H9 (cell line): ENCODE data around the gene KLHL3. TPM values are rescaled to one million over a fixed set of nuclear protein-coding genes. Genes with fewer than 3 reads are reported as not detected.

Experiments
- DNase-seq: peaks from one replicate; pipeline ENCODE4 v3.0.0-alpha.2; 2017
- H2AFZ ChIP-seq: one replicate; pipeline ENCODE4 v1.6.1; 2013; ENCODE audit warnings: mild to moderate bottlenecking, low read length, control low read depth, moderate library complexity
- H2AK5ac ChIP-seq: 2 replicates; pipeline ENCODE4 v1.6.1; 2013; ENCODE audit warnings: low read length, control low read depth, mixed read lengths; ENCODE audit not compliant: insufficient read length
- H2BK120ac ChIP-seq: one replicate; pipeline ENCODE4 v1.6.1; 2013; ENCODE audit warnings: low read depth, mild to moderate bottlenecking, low read length, control low read depth, inconsistent platforms; ENCODE audit not compliant: poor library complexity, severe bottlenecking
- H2BK12ac ChIP-seq: 2 replicates; pipeline ENCODE4 v1.6.1; 2013; ENCODE audit warnings: low read length, control low read depth, mixed read lengths, low read depth; ENCODE audit not compliant: insufficient read length
- H2BK15ac ChIP-seq: 2 replicates; pipeline ENCODE4 v1.6.1; 2013; ENCODE audit warnings: low read depth, low read length, control low read depth
- H2BK20ac ChIP-seq: one replicate; pipeline ENCODE4 v1.6.1; 2013; ENCODE audit warnings: low read depth, mild to moderate bottlenecking, low read length, control low read depth, inconsistent platforms; ENCODE audit not compliant: poor library complexity, severe bottlenecking
- H2BK5ac ChIP-seq: 2 replicates; pipeline ENCODE4 v1.6.1; 2013; ENCODE audit warnings: low read length, control low read depth, mixed read lengths; ENCODE audit not compliant: insufficient read length
- H3K14ac ChIP-seq: 2 replicates; pipeline ENCODE4 v1.6.1; 2013; ENCODE audit warnings: low read length, control low read depth; ENCODE audit not compliant: insufficient read depth
- H3K18ac ChIP-seq: 2 replicates; pipeline ENCODE4 v1.6.1; 2013; ENCODE audit warnings: low read depth, mild to moderate bottlenecking, mixed read lengths, low read length, control low read depth; ENCODE audit not compliant: insufficient read length
- H3K23ac ChIP-seq: 2 replicates; pipeline ENCODE4 v1.6.1; 2013; ENCODE audit warnings: low read length, control low read depth, mixed read lengths, low read depth; ENCODE audit not compliant: insufficient read length
- H3K23me2 ChIP-seq: 2 replicates; pipeline ENCODE4 v1.6.1; 2013; ENCODE audit warnings: low read depth, mild to moderate bottlenecking, mixed read lengths, low read length, control low read depth; ENCODE audit not compliant: insufficient read length, poor library complexity, severe bottlenecking
- H3K27ac ChIP-seq: 2 replicates; pipeline ENCODE4 v1.5.1; 2013; ENCODE audit warnings: low read length, control low read depth, mixed read lengths, low read depth; ENCODE audit not compliant: insufficient read length
- H3K27me3 ChIP-seq: 2 replicates; pipeline ENCODE4 v1.6.1; 2013; ENCODE audit warnings: low read length, control low read depth, inconsistent platforms; ENCODE audit not compliant: insufficient read depth
- H3K4ac ChIP-seq: 2 replicates; pipeline ENCODE4 v1.6.1; 2013; ENCODE audit warnings: low read depth, mild to moderate bottlenecking, control low read depth, inconsistent platforms, low read length, moderate library complexity
- H3K4me1 ChIP-seq: 2 replicates; pipeline ENCODE4 v1.6.1; 2013; ENCODE audit warnings: low read length, control low read depth, inconsistent platforms; ENCODE audit not compliant: insufficient read depth
- H3K4me2 ChIP-seq: 2 replicates; pipeline ENCODE4 v1.6.1; 2013; ENCODE audit warnings: low read length, control low read depth, mixed read lengths; ENCODE audit not compliant: insufficient read length, insufficient read depth
- H3K56ac ChIP-seq: 2 replicates; pipeline ENCODE4 v1.6.1; 2013; ENCODE audit warnings: low read depth, mild to moderate bottlenecking, mixed read lengths, low read length, control low read depth; ENCODE audit not compliant: insufficient read length
- H3K79me1 ChIP-seq: 2 replicates; pipeline ENCODE4 v1.6.1; 2013; ENCODE audit warnings: low read depth, mild to moderate bottlenecking, moderate library complexity, low read length, control low read depth, inconsistent platforms; ENCODE audit not compliant: insufficient read depth, poor library complexity, severe bottlenecking
- H3K79me2 ChIP-seq: 2 replicates; pipeline ENCODE4 v1.6.1; 2013; ENCODE audit warnings: low read length, control low read depth, inconsistent platforms; ENCODE audit not compliant: insufficient read depth
- H3K9ac ChIP-seq: 2 replicates; pipeline ENCODE4 v1.6.1; 2013; ENCODE audit warnings: low read length, control low read depth, mixed read lengths; ENCODE audit not compliant: insufficient read length; ENCODE audit errors: extremely low read depth
- H3K9me3 ChIP-seq: one replicate; pipeline ENCODE4 v1.6.1; 2013; ENCODE audit warnings: low read depth, low read length, inconsistent platforms; ENCODE audit not compliant: control insufficient read depth
- H3T11ph ChIP-seq: one replicate; pipeline ENCODE4 v1.6.1; 2013; ENCODE audit warnings: mild to moderate bottlenecking, low read length, control low read depth, inconsistent platforms
- H4K20me1 ChIP-seq: one replicate; pipeline ENCODE4 v1.6.1; 2013; ENCODE audit not compliant: control insufficient read depth, insufficient read length, insufficient read depth
- H4K5ac ChIP-seq: 2 replicates; pipeline ENCODE4 v1.6.1; 2013; ENCODE audit warnings: low read depth, mild to moderate bottlenecking, mixed read lengths, low read length, control low read depth; ENCODE audit not compliant: insufficient read length
- H4K8ac ChIP-seq: replicated peaks from 2 replicates; pipeline ENCODE4 v1.6.1; 2013; ENCODE audit warnings: low read length, control low read depth, mixed read lengths, low read depth; ENCODE audit not compliant: insufficient read length
- H4K91ac ChIP-seq: 2 replicates; pipeline ENCODE4 v1.6.1; 2013; ENCODE audit warnings: low read depth, mild to moderate bottlenecking, moderate library complexity, mixed read lengths, low read length, control low read depth; ENCODE audit not compliant: insufficient read length
- H3K27ac Mint-ChIP-seq, 3 experiments: 2 replicates in 2 of 3; 3 replicates in 1 of 3; pipeline ENCODE4 v1.8.0; 2020 to 2021; ENCODE audit warnings: mixed read lengths in 3 of 3, mild to moderate bottlenecking in 1 of 3, moderate library complexity in 1 of 3
- H3K27me3 Mint-ChIP-seq: 2 replicates; pipeline ENCODE4 v1.8.0; 2021; ENCODE audit warnings: low read depth, mild to moderate bottlenecking, moderate library complexity, mixed read lengths
- H3K36me3 Mint-ChIP-seq, 3 experiments: 2 replicates in 2 of 3; 3 replicates in 1 of 3; pipeline ENCODE4 v1.8.0; 2020 to 2021; ENCODE audit warnings: low read depth in 3 of 3, mixed read lengths in 3 of 3; ENCODE audit not compliant: insufficient read depth in 1 of 3
- H3K4me1 Mint-ChIP-seq, 2 experiments: 2 replicates each; pipeline ENCODE4 v1.8.0; 2020; ENCODE audit warnings: mixed read lengths in 2 of 2
- H3K4me3 Mint-ChIP-seq, 2 experiments: 2 replicates in 1 of 2; 3 replicates in 1 of 2; pipeline ENCODE4 v1.8.0; 2020 to 2021; ENCODE audit warnings: mild to moderate bottlenecking in 2 of 2, mixed read lengths in 2 of 2, moderate library complexity in 1 of 2
- H3K9me3 Mint-ChIP-seq, 2 experiments: 2 replicates in 1 of 2; 3 replicates in 1 of 2; pipeline ENCODE4 v1.8.0; 2020; ENCODE audit warnings: mild to moderate bottlenecking in 2 of 2, mixed read lengths in 2 of 2, moderate library complexity in 1 of 2
- CTCF ChIP-seq: fragments of 200-600 bp; sonication (generic); conservative IDR thresholded peaks from 3 replicates; pipeline ENCODE4 v1.8.0; 2021; ENCODE audit warnings: antibody characterized with exemption, mild to moderate bottlenecking
- total RNA-seq: library from RNA; stranded (reverse); gene quantifications from 2 replicates; pipeline ENCODE4 v1.2.1, GENCODE V29; 2021

The KLHL3 gene
- total RNA-seq, 1 experiment from 2014 or later = 12.8 TPM

GRCh38 chr5:137659209-137659608 lies 76.7 kb downstream of the KLHL3 start:
- Histone ChIP-seq H2BK15ac (no peak overlapping the region), H3K9ac (no peak overlapping the region), H3K23me2 (no peaks in the 10 kb centered on the region), H3K9me3 (no peaks in the 10 kb centered on the region), H3K79me1 (no peaks in the 10 kb centered on the region), H3K56ac (no peak overlapping the region), H2BK120ac (no peak overlapping the region), H2BK20ac (no peak overlapping the region), H2AK5ac (no peak overlapping the region), H4K8ac (no peak overlapping the region), H3K14ac (no peak overlapping the region), H3K23ac (no peak overlapping the region), H3K18ac (no peak overlapping the region), H4K5ac (no peak overlapping the region), H3K4me2 (no peak overlapping the region), H3K27ac (no peak overlapping the region), H3K79me2 (no peaks in the 10 kb centered on the region), H2BK5ac (no peak overlapping the region), H3K4me1 (no peaks in the 10 kb centered on the region), H4K91ac (no peak overlapping the region), H4K20me1 (no peaks in the 10 kb centered on the region), H2BK12ac (no peak overlapping the region), H2AFZ (no peak overlapping the region), H3K4ac (no peak overlapping the region), H3T11ph (no peak overlapping the region), H3K27me3 (no peaks in the 10 kb centered on the region)
- no peak for TF ChIP-seq CTCF
- Mint-ChIP-seq H3K27ac (no peak overlapping the region), H3K36me3 (peaks cover 4 to 11% (median 8%) of the 10 kb centered on the region in 3 experiments; a peak in 4 of 7 replicates), H3K4me3 (no peak overlapping the region), H3K4me1 (peaks cover 7% of the 10 kb centered on the region in 2 experiments; a peak in 3 of 4 replicates), H3K9me3 (no peaks in the 10 kb centered on the region), H3K27me3 (no peaks in the 10 kb centered on the region)
- no peak for DNase-seq
